HepG2 (cell line): Measurements from ENCODE around the gene PLCB2. TPM values are rescaled to one million over a fixed set of nuclear protein-coding genes. Genes with fewer than 3 reads are reported as not detected.

Source experiments
- ATAC-seq: fragments of 200-7000 bp; cut with Tn5 transposase; 3 replicates; pipeline ENCODE4 v1.9.1; 2020; ENCODE audit warnings: mild to moderate bottlenecking, moderate library complexity
- BruUV-seq: library from RNA; stranded (reverse); fragments of 400-500 nt; replicated peaks from 2 replicates; lab custom pipeline; 2021; lab: Mats Ljungman, UMichigan
- CTCF ChIA-PET: fragments of 300-600 bp; formaldehyde crosslinking; extraction: SDS; loops from one replicate; lab custom pipeline; 2021; ENCODE audit warnings: low total read pairs, inconsistent platforms, low intra/inter-chr PET ratio; lab: Yijun Ruan, JAX
- POLR2A ChIA-PET: fragments of 350-600 bp; sonication (Branson Sonifier 250); formaldehyde crosslinking; loops from one replicate; lab custom pipeline; 2020; ENCODE audit warnings: antibody characterized with exemption, inconsistent platforms; lab: Yijun Ruan, JAX
- DNase-seq: peaks from one replicate; pipeline ENCODE4 v3.0.0-alpha.2; 2015; ENCODE audit warnings: low spot score
- FAIRE-seq: peaks from 3 replicates; lab custom pipeline; 2011; peaks lifted over from hg19 to GRCh38; lab: Jason Lieb, UNC
- H2AFZ ChIP-seq: one replicate; pipeline ENCODE4 v1.6.1; 2011; ENCODE audit warnings: low read length, inconsistent platforms
- H3K27ac ChIP-seq: fragments of 300-600 bp; 3 replicates; pipeline ENCODE4 v1.8.0; 2011; ENCODE audit warnings: mixed run types, mild to moderate bottlenecking, mixed read lengths, low read length, inconsistent platforms; ENCODE audit not compliant: insufficient read depth; ENCODE audit errors: extremely low read length
- H3K27me3 ChIP-seq, 2 experiments: fragments of 200-600 bp in 1 of 2; 2 replicates in 1 of 2; 3 replicates in 1 of 2; pipeline versions ENCODE4 v1.6.0 to v1.8.0; 2011; ENCODE audit warnings: low read length in 2 of 2, mild to moderate bottlenecking in 2 of 2, moderate library complexity in 2 of 2, inconsistent platforms in 1 of 2; ENCODE audit not compliant: insufficient read depth in 2 of 2, control insufficient read depth in 1 of 2
- H3K36me3 ChIP-seq, 2 experiments: fragments of 200-600 bp in 1 of 2; replicated peaks in 1 of 2; 2 replicates in 1 of 2; 3 replicates in 1 of 2; pipeline versions ENCODE4 v1.5.1 to v1.8.0; 2011; ENCODE audit warnings: low read length in 2 of 2, inconsistent platforms in 1 of 2; ENCODE audit not compliant: insufficient read depth in 2 of 2, control insufficient read depth in 1 of 2
- H3K4me1 ChIP-seq: 2 replicates; pipeline ENCODE4 v1.5.1; 2012; ENCODE audit warnings: low read length, inconsistent platforms; ENCODE audit not compliant: insufficient read depth
- H3K4me2 ChIP-seq: 2 replicates; pipeline ENCODE4 v1.6.0; 2011; ENCODE audit warnings: low read depth, low read length, inconsistent platforms
- H3K4me3 ChIP-seq, 3 experiments: fragments of 200-600 bp in 1 of 3; sonication (generic), shearing (Covaris generic) in 1 of 3; replicated peaks in 1 of 3; 2 replicates each; pipeline ENCODE4 v1.5.1; 2011 to 2016; ENCODE audit warnings: low read length in 3 of 3, inconsistent platforms in 2 of 3, low read depth in 2 of 3, mild to moderate bottlenecking in 2 of 3, control low read depth in 1 of 3, mixed read lengths in 1 of 3; ENCODE audit not compliant: insufficient read depth in 1 of 3
- H3K79me2 ChIP-seq: one replicate; pipeline ENCODE4 v1.6.1; 2011; ENCODE audit warnings: low read length, inconsistent platforms; ENCODE audit not compliant: insufficient read depth
- H3K9ac ChIP-seq: 2 replicates; pipeline ENCODE4 v1.6.0; 2011; ENCODE audit warnings: mild to moderate bottlenecking, low read depth, low read length, inconsistent platforms; ENCODE audit not compliant: insufficient read depth
- H3K9me3 ChIP-seq: 2 replicates; pipeline ENCODE4 v1.5.1; 2012; ENCODE audit warnings: mild to moderate bottlenecking, low read length
- H4K20me1 ChIP-seq: 2 replicates; pipeline ENCODE4 v1.6.0; 2011; ENCODE audit warnings: inconsistent platforms, mild to moderate bottlenecking, low read length, moderate library complexity; ENCODE audit not compliant: insufficient read depth
- CBFB ChIP-seq: sonication (generic); formaldehyde crosslinking; IDR thresholded peaks from 2 replicates; pipeline ENCODE4 v1.4.0; 2020; ENCODE audit warnings: missing genetic modification reagents
- IKZF5 ChIP-seq: IDR thresholded peaks from 2 replicates; pipeline ENCODE4 v1.6.1; 2018; ENCODE audit warnings: missing genetic modification reagents, mild to moderate bottlenecking, missing compliant biosample characterization
- IRF1 ChIP-seq: sonication (generic); formaldehyde crosslinking; IDR thresholded peaks from 2 replicates; pipeline ENCODE4 v1.4.0; 2020; ENCODE audit warnings: low read depth, mild to moderate bottlenecking, missing genetic modification reagents
- LRRFIP1 ChIP-seq: sonication (generic); formaldehyde crosslinking; conservative IDR thresholded peaks from 2 replicates; pipeline ENCODE4 v1.4.0; 2020; ENCODE audit warnings: missing genetic modification reagents
- PAWR ChIP-seq: sonication (generic); formaldehyde crosslinking; IDR thresholded peaks from 2 replicates; pipeline ENCODE4 v1.4.0; 2020; ENCODE audit warnings: missing genetic modification reagents, mild to moderate bottlenecking, borderline replicate concordance
- RARG ChIP-seq: sonication (generic); formaldehyde crosslinking; IDR thresholded peaks from 2 replicates; pipeline ENCODE4 v1.4.0; 2020; ENCODE audit warnings: low read depth, mild to moderate bottlenecking, missing genetic modification reagents
- SIX1 ChIP-seq: sonication (generic); formaldehyde crosslinking; IDR thresholded peaks from 2 replicates; pipeline ENCODE4 v1.4.0; 2020; ENCODE audit warnings: missing genetic modification reagents, borderline replicate concordance
- ZFAT ChIP-seq: sonication (generic); formaldehyde crosslinking; conservative IDR thresholded peaks from 2 replicates; pipeline ENCODE4 v1.8.1; 2023; ENCODE audit warnings: missing genetic modification reagents, inconsistent platforms
- ZKSCAN8 ChIP-seq: IDR thresholded peaks from 2 replicates; pipeline ENCODE4 v1.6.1; 2016; ENCODE audit warnings: borderline replicate concordance, missing genetic modification reagents, missing compliant biosample characterization
- ZNF24 ChIP-seq: fragments of 450-650 bp; IDR thresholded peaks from 2 replicates; pipeline ENCODE4 v1.6.1; 2017; ENCODE audit warnings: antibody characterized with exemption, mild to moderate bottlenecking
- ZNF251 ChIP-seq: sonication (generic); formaldehyde crosslinking; IDR thresholded peaks from 2 replicates; pipeline ENCODE4 v1.9.0; 2021; ENCODE audit warnings: mild to moderate bottlenecking, missing genetic modification reagents
- ZNF552 ChIP-seq: sonication (generic); formaldehyde crosslinking; IDR thresholded peaks from 2 replicates; pipeline ENCODE4 v1.9.0; 2022; ENCODE audit warnings: missing genetic modification reagents, mild to moderate bottlenecking, borderline replicate concordance
- ZNF687 ChIP-seq: sonication (generic); formaldehyde crosslinking; IDR thresholded peaks from 2 replicates; pipeline ENCODE4 v1.5.1; 2020; ENCODE audit warnings: mild to moderate bottlenecking, missing genetic modification reagents, moderate library complexity
- ZNF709 ChIP-seq: sonication (generic); formaldehyde crosslinking; IDR thresholded peaks from 2 replicates; pipeline ENCODE4 v1.5.0; 2020; ENCODE audit warnings: mild to moderate bottlenecking, missing genetic modification reagents
- ZNF780A ChIP-seq: sonication (generic); formaldehyde crosslinking; IDR thresholded peaks from 2 replicates; pipeline ENCODE4 v1.8.0; 2022; ENCODE audit warnings: mild to moderate bottlenecking, missing genetic modification reagents, moderate library complexity
- ZSCAN29 ChIP-seq: sonication (generic); formaldehyde crosslinking; conservative IDR thresholded peaks from 2 replicates; pipeline ENCODE4 v1.4.0; 2020; ENCODE audit warnings: mild to moderate bottlenecking, missing genetic modification reagents
- WGBS: methylation state at CpG from one replicate; pipeline ENCODE4 v1.1.6; 2017; ENCODE audit warnings: low lambda C conversion rate; 5-methylcytosine and 5-hydroxymethylcytosine counted together
- in situ Hi-C: cut with HindIII; loops from 2 replicates; pipeline ENCODE4 v1.10.0; 2017; ENCODE audit warnings: low pct_unique_long_range_greater_than_20kb; ENCODE audit not compliant: extremely low pct_ligation_motif_present
- intact Hi-C: fragments of 100-400 bp; cut with micrococcal nuclease; formaldehyde crosslinking; loops from one replicate; pipeline ENCODE4 v1.10.0; 2022; ENCODE audit not compliant: unreplicated experiment
- polyA plus RNA-seq, 8 experiments: library from polyadenylated mRNA; depleted of rRNA in 3 of 8; stranded (reverse) in 7 of 8; unstranded in 1 of 8; fragments of >200 nt; fragmentation: Illumina TruSeq in 4 of 8; extraction: Trizol in 4 of 8; gene quantifications; 2 replicates each; pipeline versions ENCODE4 v1.2.1 to v1.2.3, GENCODE V29; 2011 to 2016; ENCODE audit warnings: low read depth in 4 of 8, missing spikeins in 1 of 8, mixed read lengths in 1 of 8; ENCODE audit not compliant: insufficient read depth in 1 of 8
- total RNA-seq, 5 experiments: library from RNA; depleted of rRNA; stranded (reverse); fragments of >200 nt; fragmentation: Illumina TruSeq; extraction: Trizol; gene quantifications; 2 replicates each; pipeline ENCODE4 v1.2.3, GENCODE V29; 2016; ENCODE audit warnings: low read depth in 1 of 5

PLCB2 gene
- total and polyA plus RNA-seq, 2 of the 13 experiments (the other 11 are each of a cell fraction or from before 2014, with no cell fraction given): 0.11 TPM; not detected in 1

GRCh38 chr15:40259021-40259420 lies 48.7 kb downstream of the PLCB2 start (continued):
- TF ChIP-seq ZNF709 (CRISPR knock-in tag): no peak
- no peak for TF ChIP-seq ZNF24
- TF ChIP-seq RARG (CRISPR knock-in tag): no peak
- no peak for TF ChIP-seq IKZF5 (CRISPR knock-in tag)
- TF ChIP-seq, all 625 proteins: peak for 0

- no TSS peak for BruUV-seq
- ATAC-seq (no peak), FAIRE-seq (no peak), DNase-seq (no peak)
- peaks cover 3 to 40% of the 10 kb centered on the region in 2 experiments; a peak in 4 of 5 replicates for H3K27me3 ChIP-seq
- H3K27ac ChIP-seq: no peak overlapping the region
- H3K36me3 ChIP-seq: no peaks in the 10 kb centered on the region
- CTCF ChIA-PET: no interaction called here
- no peaks in the 10 kb centered on the region for H4K20me1 ChIP-seq
- H3K9me3 ChIP-seq: no peaks in the 10 kb centered on the region
- no peak overlapping the region for H2AFZ ChIP-seq
- H3K9ac ChIP-seq: no peak overlapping the region
- peaks cover 20% of the 10 kb centered on the region for H3K4me1 ChIP-seq
- 31% methylated on average over 8 of the region's 8 CpGs for WGBS
- intact Hi-C loops (no loop called here), in situ Hi-C loops (no loop called here)
- H3K4me3 ChIP-seq: no peak overlapping the region
- no peaks in the 10 kb centered on the region for H3K79me2 ChIP-seq
- POLR2A ChIA-PET: no interaction called here
- no peak overlapping the region for H3K4me2 ChIP-seq
- TF ChIP-seq ZNF687 (no peak), ZNF251 (no peak), ZNF780A (no peak), ZSCAN29 (CRISPR knock-in tag) (no peak), IRF1 (no peak), SIX1 (CRISPR knock-in tag) (no peak), PAWR (CRISPR knock-in tag) (no peak), ZKSCAN8 (CRISPR knock-in tag) (no peak), ZFAT (CRISPR knock-in tag) (no peak), CBFB (CRISPR knock-in tag) (no peak), LRRFIP1 (no peak), ZNF552 (CRISPR knock-in tag) (no peak)
These were observed 49.2 kb downstream of the PLCB2 start for GRCh38 chr15:40258544-40258943.
